NCI-H1092 (cell line): ENCODE measurements around the gene CEACAM20.
"Not testable (repeated sequence)": the region's sequence is repeated elsewhere in the genome, so short reads cannot be mapped to it uniquely, and the experiment has no call there.

ENCODE experiments used
- DNase-seq: peaks from one replicate; lab custom pipeline; 2025; lab: John Stamatoyannopoulos, UW

The CEACAM20 gene

GRCh38 chr19:44529536-44529935 is at the start of gene CEACAM20:
Gene CEACAM20 (minus strand): TSS chr19:44529675. CDS start chr19:44529509, 166 bp downstream.
- no peak for DNase-seq

- DNase-seq, result no peak
Observed at GRCh38 chr19:44577566-44577874, 48.0 kb upstream of the CEACAM20 start.

GRCh38 chr19:44576843-44577565 is 47.5 kb upstream of the CEACAM20 start:
- no peak for DNase-seq

- DNase-seq, result no peak
Observed at GRCh38 chr19:44575116-44575700, 45.7 kb upstream of the CEACAM20 start.

- no peak for DNase-seq
Observed at GRCh38 chr19:44574186-44574950, 44.9 kb upstream of the CEACAM20 start.

- DNase-seq, result no peak
Observed at GRCh38 chr19:44573627-44574026, 44.2 kb upstream of the CEACAM20 start.

- no peak for DNase-seq
Observed at GRCh38 chr19:44573183-44573582, 43.7 kb upstream of the CEACAM20 start.

GRCh38 chr19:44572581-44572900 is 43.1 kb upstream of the CEACAM20 start:
- DNase-seq, result no peak

- DNase-seq, result no peak
Observed at GRCh38 chr19:44571830-44572580, 42.5 kb upstream of the CEACAM20 start.

- peak; percentile 8 for DNase-seq
Observed at GRCh38 chr19:44570984-44571684, 41.7 kb upstream of the CEACAM20 start.

- DNase-seq, result no peak
Observed at GRCh38 chr19:44570603-44570983, 41.1 kb upstream of the CEACAM20 start.

GRCh38 chr19:44567745-44568144 is 38.3 kb upstream of the CEACAM20 start:
- DNase-seq, result no peak

GRCh38 chr19:44566984-44567383 is 37.5 kb upstream of the CEACAM20 start:
- no peak for DNase-seq

- DNase-seq, result not testable (repeated sequence)
Observed at GRCh38 chr19:44563086-44563655, 33.7 kb upstream of the CEACAM20 start.

GRCh38 chr19:44557933-44558332 is 28.5 kb upstream of the CEACAM20 start:
- no peak for DNase-seq

- DNase-seq, result no peak
Observed at GRCh38 chr19:44554641-44555246, 25.3 kb upstream of the CEACAM20 start.

- DNase-seq, result no peak
Observed at GRCh38 chr19:44553478-44554171, 24.1 kb upstream of the CEACAM20 start.

GRCh38 chr19:44552324-44552723 is 22.8 kb upstream of the CEACAM20 start:
- no peak for DNase-seq

GRCh38 chr19:44551850-44552249 is 22.4 kb upstream of the CEACAM20 start:
- no peak for DNase-seq

GRCh38 chr19:44550976-44551375 is 21.5 kb upstream of the CEACAM20 start:
- not testable (repeated sequence) for DNase-seq

- DNase-seq, result no peak
Observed at GRCh38 chr19:44549507-44549906, 20.0 kb upstream of the CEACAM20 start.
